SK-N-SH (cell line): ENCODE data around the gene P2RY12. TPM values are rescaled to one million over a fixed set of nuclear protein-coding genes. Genes with fewer than 3 reads are reported as not detected.

Experiments used
- CTCF ChIA-PET: fragments of 300-600, 350-600 bp; formaldehyde crosslinking; extraction: SDS; loops from one replicate; lab custom pipeline; 2021; lab: Yijun Ruan, JAX
- POLR2A ChIA-PET: fragments of 350-600 bp; sonication (Branson Sonifier 250); formaldehyde crosslinking; extraction: SDS; loops from one replicate; lab custom pipeline; 2020; ENCODE audit warnings: antibody characterized with exemption, inconsistent platforms; lab: Yijun Ruan, JAX
- DNase-seq: peaks from one replicate; pipeline ENCODE4 v3.0.0; 2012
- H2AFZ ChIP-seq: fragments of 200-600 bp; sonication (generic); 2 replicates; pipeline ENCODE4 v1.8.1; 2016; ENCODE audit warnings: antibody characterized with exemption, mild to moderate bottlenecking, low read depth
- H3F3A ChIP-seq: fragments of 200-600 bp; sonication (generic); replicated peaks from 2 replicates; pipeline ENCODE3; 2016; ENCODE audit warnings: antibody characterized with exemption, mild to moderate bottlenecking; ENCODE audit not compliant: insufficient read depth
- H3K27ac ChIP-seq, 2 experiments: fragments of 200-500 bp in 1 of 2; fragments of 200-600 bp in 1 of 2; sonication (Bioruptor generic) in 1 of 2; sonication (generic), shearing (Covaris generic) in 1 of 2; 2 replicates each; pipeline versions ENCODE4 v1.5.1 to v1.6.1; 2014 to 2016; ENCODE audit warnings: low read depth in 2 of 2, inconsistent platforms in 1 of 2, low read length in 1 of 2, mild to moderate bottlenecking in 1 of 2, mixed read lengths in 1 of 2
- H3K27me3 ChIP-seq: fragments of 200-600 bp; sonication (generic), shearing (Covaris generic); 2 replicates; pipeline ENCODE4 v1.6.1; 2016; ENCODE audit warnings: mixed run types; ENCODE audit not compliant: insufficient read depth
- H3K36me3 ChIP-seq, 2 experiments: fragments of 200-500 bp in 1 of 2; fragments of 200-600 bp in 1 of 2; sonication (Bioruptor generic) in 1 of 2; sonication (generic) in 1 of 2; replicated peaks in 1 of 2; 2 replicates each; pipeline versions ENCODE3 to v1.5.1; 2014 to 2016; ENCODE audit warnings: low read length in 1 of 2, mild to moderate bottlenecking in 1 of 2; ENCODE audit not compliant: insufficient read depth in 2 of 2, control insufficient read depth in 1 of 2
- H3K4me1 ChIP-seq, 2 experiments: fragments of 200-500 bp in 1 of 2; fragments of 200-600 bp in 1 of 2; sonication (Bioruptor generic) in 1 of 2; sonication (generic), shearing (Covaris generic) in 1 of 2; 2 replicates each; pipeline versions ENCODE4 v1.5.1 to v1.6.1; 2014 to 2016; ENCODE audit warnings: low read depth in 1 of 2, low read length in 1 of 2, mixed run types in 1 of 2; ENCODE audit not compliant: insufficient read depth in 2 of 2, control insufficient read depth in 1 of 2
- H3K4me2 ChIP-seq: fragments of 200-600 bp; sonication (generic), shearing (Covaris generic); 2 replicates; pipeline ENCODE4 v1.6.1; 2017; ENCODE audit warnings: mixed run types
- H3K4me3 ChIP-seq, 2 experiments: fragments of 200-500 bp in 1 of 2; fragments of 200-600 bp in 1 of 2; sonication (Bioruptor generic) in 1 of 2; sonication (generic), shearing (Covaris generic) in 1 of 2; 2 replicates each; pipeline versions ENCODE4 v1.5.1 to v1.8.1; 2014 to 2016; ENCODE audit warnings: low read depth in 2 of 2, inconsistent platforms in 1 of 2, low read length in 1 of 2, mild to moderate bottlenecking in 1 of 2, mixed read lengths in 1 of 2, moderate library complexity in 1 of 2
- H3K79me2 ChIP-seq: fragments of 200-600 bp; sonication (generic); 2 replicates; pipeline ENCODE4 v1.8.1; 2017; ENCODE audit warnings: mild to moderate bottlenecking; ENCODE audit not compliant: insufficient read depth
- H3K9ac ChIP-seq: fragments of 200-600 bp; sonication (generic); 2 replicates; pipeline ENCODE4 v1.6.1; 2017; ENCODE audit warnings: mixed run types
- H3K9me2 ChIP-seq: fragments of 200-600 bp; sonication (generic); 2 replicates; pipeline ENCODE4 v1.6.1; 2017; ENCODE audit warnings: mixed run types
- H3K9me3 ChIP-seq: fragments of 200-600 bp; sonication (generic); 2 replicates; pipeline ENCODE4 v1.6.1; 2017; ENCODE audit warnings: mixed run types, mild to moderate bottlenecking, moderate library complexity
- H4K20me1 ChIP-seq: fragments of 200-600 bp; sonication (generic); 2 replicates; pipeline ENCODE4 v1.6.1; 2017; ENCODE audit warnings: mild to moderate bottlenecking, mixed run types; ENCODE audit not compliant: insufficient read depth
- EZH2phosphoT487 ChIP-seq: fragments of 200-600 bp; sonication (generic); IDR thresholded peaks from 2 replicates; pipeline ENCODE4 v1.6.1; 2017; ENCODE audit warnings: low read depth, mixed run types, mild to moderate bottlenecking, antibody characterized with exemption, moderate library complexity, borderline replicate concordance
- FOSL2 ChIP-seq: IDR thresholded peaks from 2 replicates; pipeline ENCODE4 v1.4.0; 2012; ENCODE audit warnings: low read depth, mild to moderate bottlenecking, moderate library complexity, borderline replicate concordance
- GABPA ChIP-seq: IDR thresholded peaks from 2 replicates; pipeline ENCODE4 v1.4.0; 2012; ENCODE audit warnings: low read depth, mild to moderate bottlenecking
- JUND ChIP-seq: IDR thresholded peaks from 2 replicates; pipeline ENCODE4 v1.4.0; 2012
- MAX ChIP-seq: IDR thresholded peaks from 2 replicates; pipeline ENCODE4 v1.4.0; 2012; ENCODE audit warnings: low read depth
- NRF1 ChIP-seq: IDR thresholded peaks from 2 replicates; pipeline ENCODE4 v1.6.1; 2012; ENCODE audit warnings: low read depth, mild to moderate bottlenecking, low read length
- REST ChIP-seq: IDR thresholded peaks from 2 replicates; pipeline ENCODE4 v1.6.1; 2012; ENCODE audit warnings: mild to moderate bottlenecking, low read depth, low read length, moderate library complexity
- RXRA ChIP-seq: IDR thresholded peaks from 2 replicates; pipeline ENCODE4 v1.4.0; 2012; ENCODE audit warnings: low read depth, mild to moderate bottlenecking, borderline replicate concordance
- TCF12 ChIP-seq: IDR thresholded peaks from 2 replicates; pipeline ENCODE4 v1.4.0; 2012
- TEAD4 ChIP-seq: IDR thresholded peaks from 2 replicates; pipeline ENCODE4 v1.4.0; 2012; ENCODE audit warnings: mild to moderate bottlenecking, borderline replicate concordance; ENCODE audit not compliant: insufficient read depth
- ZBTB33 ChIP-seq: IDR thresholded peaks from 2 replicates; pipeline ENCODE4 v1.4.0; 2012; ENCODE audit warnings: low read depth, borderline replicate concordance
- polyA plus RNA-seq, 3 experiments: library from polyadenylated mRNA; depleted of rRNA; stranded (reverse); fragments of >200 nt; gene quantifications; 2 replicates each; pipeline ENCODE4 v1.2.3, GENCODE V29; 2012

Gene P2RY12
- polyA plus RNA-seq, 1 of the 3 experiments (the other 2 are of a cell fraction): not detected

- no peak for TF ChIP-seq ZBTB33
These were observed 76.7 kb downstream of the P2RY12 start (continued) for GRCh38 chr3:151307583-151308488.

GRCh38 chr3:151307131-151307530 is 77.4 kb downstream of the P2RY12 start:
- Histone ChIP-seq H3K9me3 (no peaks in the 10 kb centered on the region), H3K36me3 (no peaks in the 10 kb centered on the region), H3K9ac (no peak overlapping the region), H3K4me3 (no peak overlapping the region), H3K4me2 (no peak overlapping the region), H3K27ac (peak overlapping the region in 1 of 2 experiments; percentile 85; a peak in 2 of 4 replicates), H3K4me1 (peaks cover 0 to 13% of the 10 kb centered on the region in 2 experiments; a peak in 2 of 4 replicates), H3K27me3 (peaks cover 4% of the 10 kb centered on the region; the same call in 1 of the 2 replicates), H3K79me2 (no peaks in the 10 kb centered on the region), H4K20me1 (no peaks in the 10 kb centered on the region), H3F3A (peaks cover 22% of the 10 kb centered on the region), H3K9me2 (no peaks in the 10 kb centered on the region), H2AFZ (no peak overlapping the region)
- ChIA-PET CTCF (interaction anchor here (0.9 to 1.3 kb wide), 2 partner anchors 21 to 25 kb away, joined by 3 to 5 read pairs; no protein-coding TSS in a partner anchor), POLR2A (no interaction called here)
- TF ChIP-seq GABPA (no peak), RXRA (no peak), EZH2phosphoT487 (no peak), NRF1 (no peak), JUND (no peak), TCF12 (no peak), FOSL2 (no peak), MAX (no peak), REST (no peak), TEAD4 (no peak)
- no peak for DNase-seq
